HG03342 (cell line): Measurements from ENCODE around the gene CASP2.

Source experiments
- ATAC-seq: cut with Tn5 transposase; IDR thresholded peaks from one replicate; pipeline ENCODE4 v1.9.1; 2021; ENCODE audit warnings: mild to moderate bottlenecking, moderate library complexity; ENCODE audit not compliant: unreplicated experiment

The CASP2 gene

GRCh38 chr7:143325240-143325639 is 37.1 kb downstream of the CASP2 start:
- peak; percentile 66 for ATAC-seq

- ATAC-seq: peak; percentile 80
Measured at GRCh38 chr7:143327903-143328302, 39.8 kb downstream of the CASP2 start.

GRCh38 chr7:143329471-143330170 is 41.5 kb downstream of the CASP2 start:
- no peak for ATAC-seq

- ATAC-seq: no peak
Measured at GRCh38 chr7:143331179-143331801, 43.1 kb downstream of the CASP2 start.

GRCh38 chr7:143334244-143334643 is 46.1 kb downstream of the CASP2 start:
- no peak for ATAC-seq

- ATAC-seq: no peak
Measured at GRCh38 chr7:143337216-143337615, 49.1 kb downstream of the CASP2 start.

GRCh38 chr7:143341842-143342241 is 53.7 kb downstream of the CASP2 start:
- ATAC-seq: no peak

- ATAC-seq: no peak
Measured at GRCh38 chr7:143343596-143343995, 55.4 kb downstream of the CASP2 start.

GRCh38 chr7:143345428-143345900 is 57.3 kb downstream of the CASP2 start:
- peak; percentile 89 for ATAC-seq

- ATAC-seq: no peak
Measured at GRCh38 chr7:143346018-143346417, 57.9 kb downstream of the CASP2 start.

GRCh38 chr7:143347950-143348349 is 59.8 kb downstream of the CASP2 start:
- no peak for ATAC-seq

GRCh38 chr7:143351060-143351459 is 62.9 kb downstream of the CASP2 start:
- ATAC-seq: no peak

GRCh38 chr7:143351574-143351973 is 63.4 kb downstream of the CASP2 start:
- no peak for ATAC-seq

GRCh38 chr7:143352531-143353002 is 64.4 kb downstream of the CASP2 start:
- no peak for ATAC-seq

GRCh38 chr7:143354376-143354775 is 66.2 kb downstream of the CASP2 start:
- ATAC-seq: no peak

- no peak for ATAC-seq
Measured at GRCh38 chr7:143354965-143355364, 66.8 kb downstream of the CASP2 start.

- ATAC-seq: no peak
Measured at GRCh38 chr7:143355450-143356385, 67.6 kb downstream of the CASP2 start.

- no peak for ATAC-seq
Measured at GRCh38 chr7:143356414-143357050, 68.4 kb downstream of the CASP2 start.
